KMS-11 (cell line): ENCODE measurements around the gene TSPAN18.

Source experiments
- H2AFZ ChIP-seq: fragments of 200-600 bp; sonication (generic); 2 replicates; pipeline ENCODE4 v1.6.1; 2016; ENCODE audit warnings: antibody characterized with exemption, mixed run types, low read depth
- H3K27ac ChIP-seq: fragments of 200-600 bp; sonication (generic); 2 replicates; pipeline ENCODE4 v1.6.1; 2016; ENCODE audit warnings: mild to moderate bottlenecking, mixed run types
- H3K27me3 ChIP-seq: fragments of 200-600 bp; sonication (generic); 2 replicates; pipeline ENCODE4 v1.6.1; 2017; ENCODE audit warnings: mild to moderate bottlenecking, low read depth, mixed run types, moderate library complexity; ENCODE audit not compliant: insufficient read depth
- H3K36me3 ChIP-seq: fragments of 200-600 bp; sonication (generic); 2 replicates; pipeline ENCODE4 v1.6.1; 2017; ENCODE audit warnings: mild to moderate bottlenecking, mixed run types; ENCODE audit not compliant: insufficient read depth
- H3K4me1 ChIP-seq: fragments of 200-600 bp; sonication (generic); 2 replicates; pipeline ENCODE4 v1.6.1; 2016; ENCODE audit warnings: mild to moderate bottlenecking, low read depth, mixed run types; ENCODE audit not compliant: poor library complexity, severe bottlenecking
- H3K4me2 ChIP-seq: fragments of 200-600 bp; sonication (generic); 2 replicates; pipeline ENCODE4 v1.7.0; 2016; ENCODE audit warnings: mild to moderate bottlenecking, mixed run types
- H3K4me3 ChIP-seq: fragments of 200-600 bp; sonication (generic); IDR thresholded peaks from 2 replicates; pipeline ENCODE4 v1.6.1; 2017; ENCODE audit warnings: low read depth, low read length, mixed read lengths; ENCODE audit not compliant: insufficient read depth
- H3K79me2 ChIP-seq: fragments of 200-600 bp; sonication (generic); 2 replicates; pipeline ENCODE4 v1.6.1; 2016; ENCODE audit warnings: low read depth, mixed run types; ENCODE audit not compliant: insufficient read depth
- H3K9ac ChIP-seq: fragments of 200-600 bp; sonication (generic); 2 replicates; pipeline ENCODE4 v1.6.1; 2016; ENCODE audit warnings: mild to moderate bottlenecking, mixed run types
- H4K20me1 ChIP-seq: fragments of 200-600 bp; sonication (generic); 2 replicates; pipeline ENCODE4 v1.6.1; 2016; ENCODE audit warnings: mild to moderate bottlenecking, mixed run types; ENCODE audit not compliant: insufficient read depth
- CTCF ChIP-seq: fragments of 200-600 bp; sonication (generic); conservative IDR thresholded peaks from 2 replicates; pipeline ENCODE4 v1.6.1; 2017; ENCODE audit warnings: low read depth, mild to moderate bottlenecking, antibody characterized with exemption, low read length, moderate library complexity, mixed read lengths

Gene TSPAN18

GRCh38 chr11:44718612-44719390 lies 8.0 kb upstream of the TSPAN18 start:
- Histone ChIP-seq H4K20me1 (no peaks in the 10 kb centered on the region), H3K4me3 (no peak overlapping the region), H3K27me3 (no peaks in the 10 kb centered on the region), H3K4me1 (no peaks in the 10 kb centered on the region), H3K27ac (no peak overlapping the region), H3K36me3 (no peaks in the 10 kb centered on the region), H3K79me2 (no peaks in the 10 kb centered on the region), H2AFZ (no peak overlapping the region), H3K9ac (no peak overlapping the region), H3K4me2 (no peak overlapping the region)
- TF ChIP-seq CTCF: no peak

DNA sequence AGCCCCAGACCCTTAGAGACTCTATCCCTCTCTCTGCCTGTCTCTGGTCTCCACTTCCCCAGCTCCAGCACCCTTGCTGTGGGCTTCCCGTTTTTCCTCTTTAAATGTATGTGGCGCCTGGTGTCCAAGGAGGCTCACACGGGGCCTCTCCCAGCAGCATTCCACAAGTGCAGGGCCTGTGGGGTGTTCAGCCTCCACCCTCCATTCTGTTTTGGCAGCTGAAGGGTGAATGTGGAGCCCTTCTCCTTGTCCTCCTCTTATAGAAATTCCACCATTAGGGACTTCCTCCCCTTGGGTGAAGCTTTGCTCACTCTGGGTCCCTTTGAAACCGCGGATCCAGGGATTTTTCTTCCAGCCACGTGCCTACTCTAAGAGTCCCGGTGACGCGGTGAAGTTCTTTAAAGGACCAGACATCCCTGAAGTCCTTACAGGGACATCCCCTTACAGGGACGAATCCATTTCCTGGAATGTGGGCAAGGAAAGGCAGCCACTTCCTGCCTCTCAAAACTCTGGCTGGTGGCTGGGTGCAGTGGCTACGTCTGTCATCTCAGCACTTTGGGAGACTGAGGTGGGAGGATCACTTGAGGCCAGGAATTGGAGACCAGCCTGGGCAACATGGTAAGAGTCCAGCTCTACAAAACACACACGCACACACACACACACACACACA lies 1.6 kb upstream of the TSPAN18 start:
- H3K4me1 ChIP-seq: peaks cover 8% of the 10 kb centered on the region
- H3K4me2 ChIP-seq: no peak overlapping the region
- TF ChIP-seq CTCF: no peak
- no peak overlapping the region for H3K9ac ChIP-seq
- H2AFZ ChIP-seq: no peak overlapping the region
- no peaks in the 10 kb centered on the region for H3K36me3 ChIP-seq
- no peaks in the 10 kb centered on the region for H4K20me1 ChIP-seq
- H3K27me3 ChIP-seq: no peaks in the 10 kb centered on the region; the same call in 1 of the 2 replicates
- no peak overlapping the region for H3K27ac ChIP-seq
- no peaks in the 10 kb centered on the region for H3K79me2 ChIP-seq
- H3K4me3 ChIP-seq: no peak overlapping the region

DNA sequence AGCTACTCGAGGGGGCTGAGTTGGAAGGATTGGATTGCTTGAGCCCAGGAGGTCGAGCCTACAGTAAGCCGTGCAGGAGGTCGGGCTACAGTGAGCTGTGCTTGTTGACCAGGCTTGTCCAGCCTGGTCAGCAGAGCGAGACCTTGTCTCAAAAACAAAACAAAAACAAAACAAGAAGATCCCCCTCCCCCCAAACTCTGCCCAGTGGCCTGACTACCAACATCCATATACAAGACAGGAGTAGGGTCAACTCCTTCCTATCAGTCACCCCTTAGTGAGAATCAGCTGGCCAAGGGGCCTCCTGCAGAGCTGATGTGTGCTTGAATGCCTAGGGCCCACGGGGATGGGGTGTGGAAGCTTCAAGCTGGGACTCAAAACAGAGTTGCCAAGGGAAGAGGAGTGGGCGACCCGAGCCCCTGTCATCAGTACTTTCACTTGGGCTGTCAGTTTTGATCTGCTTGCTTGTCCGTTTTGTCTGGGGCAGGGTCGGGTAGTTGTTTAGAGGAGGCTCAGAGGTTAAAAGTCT lies 942 bp upstream of the TSPAN18 start:
- Histone ChIP-seq H3K79me2 (no peaks in the 10 kb centered on the region), H3K9ac (no peak overlapping the region), H3K4me1 (peaks cover 8% of the 10 kb centered on the region), H3K27me3 (no peaks in the 10 kb centered on the region; the same call in 1 of the 2 replicates), H2AFZ (peak overlapping the region; percentile 76), H3K4me2 (peak overlapping the region; percentile 60), H3K36me3 (no peaks in the 10 kb centered on the region), H3K4me3 (no peak overlapping the region), H3K27ac (no peak overlapping the region), H4K20me1 (no peaks in the 10 kb centered on the region)
- TF ChIP-seq CTCF: no peak

GRCh38 chr11:44727114-44727372 lies 281 bp downstream of the TSPAN18 start:
- H3K27me3 ChIP-seq: no peaks in the 10 kb centered on the region; the same call in 1 of the 2 replicates
- no peak overlapping the region for H3K4me3 ChIP-seq

More at GRCh38 chr11:44727114-44727372, 281 bp downstream of the TSPAN18 start:
- Histone ChIP-seq H3K4me1 (peaks cover 8% of the 10 kb centered on the region), H3K79me2 (no peaks in the 10 kb centered on the region), H3K27ac (no peak overlapping the region), H2AFZ (peak overlapping the region; percentile 84), H3K9ac (peak overlapping the region; percentile 58), H4K20me1 (no peaks in the 10 kb centered on the region), H3K4me2 (peak overlapping the region; percentile 84; the same call in 1 of the 2 replicates), H3K36me3 (no peaks in the 10 kb centered on the region)
- TF ChIP-seq CTCF: no peak
